GM23338 (cell line): Measurements from ENCODE around the gene BTN1A1. TPM values are rescaled to one million over a fixed set of nuclear protein-coding genes. Genes with fewer than 3 reads are reported as not detected.

Experiments
- ATAC-seq: fragments of 200-7000 bp; cut with Tn5 transposase; 3 replicates; pipeline ENCODE4 v1.9.1; 2020
- DNase-seq: peaks from one replicate; pipeline ENCODE4 v3.0.0-alpha.2; 2015; ENCODE audit warnings: low spot score
- H2AFZ ChIP-seq: fragments of 200-600 bp; sonication (generic); 2 replicates; pipeline ENCODE4 v1.8.0; 2016; ENCODE audit warnings: antibody characterized with exemption, mild to moderate bottlenecking, moderate library complexity
- H3F3A ChIP-seq: fragments of 200-600 bp; sonication (generic); replicated peaks from 2 replicates; pipeline ENCODE4 v1.8.0; 2017; ENCODE audit warnings: antibody characterized with exemption, mixed run types, low read depth
- H3K27ac ChIP-seq: fragments of 200-600 bp; sonication (generic); 2 replicates; pipeline ENCODE4 v1.6.1; 2016; ENCODE audit warnings: low read depth
- H3K27me3 ChIP-seq: fragments of 200-600 bp; sonication (generic); 2 replicates; pipeline ENCODE4 v1.8.0; 2016; ENCODE audit warnings: mild to moderate bottlenecking, mixed run types, moderate library complexity; ENCODE audit not compliant: insufficient read depth
- H3K36me3 ChIP-seq: fragments of 200-600 bp; sonication (generic); 2 replicates; pipeline ENCODE4 v1.8.0; 2016; ENCODE audit warnings: mild to moderate bottlenecking; ENCODE audit not compliant: insufficient read depth
- H3K4me1 ChIP-seq: fragments of 200-600 bp; sonication (generic); 2 replicates; pipeline ENCODE4 v1.8.0; 2016; ENCODE audit warnings: mild to moderate bottlenecking, moderate library complexity; ENCODE audit not compliant: insufficient read depth
- H3K4me2 ChIP-seq: fragments of 200-600 bp; sonication (generic); 2 replicates; pipeline ENCODE4 v1.7.1; 2017; ENCODE audit warnings: mixed run types
- H3K4me3 ChIP-seq: fragments of 200-600 bp; sonication (generic); 2 replicates; pipeline ENCODE4 v1.6.1; 2016; ENCODE audit warnings: mixed run types
- H3K79me2 ChIP-seq: fragments of 200-600 bp; sonication (generic); replicated peaks from 2 replicates; pipeline ENCODE4 v1.8.0; 2017; ENCODE audit warnings: mild to moderate bottlenecking; ENCODE audit not compliant: insufficient read depth
- H3K9me2 ChIP-seq: fragments of 200-600 bp; sonication (generic); 2 replicates; pipeline ENCODE4 v1.8.0; 2017; ENCODE audit not compliant: insufficient read depth
- H4K20me1 ChIP-seq: fragments of 200-600 bp; sonication (generic); replicated peaks from 2 replicates; pipeline ENCODE4 v1.8.0; 2017; ENCODE audit warnings: mild to moderate bottlenecking; ENCODE audit not compliant: insufficient read depth
- H3K27ac Mint-ChIP-seq: 2 replicates; pipeline ENCODE4 v1.8.0; 2020; ENCODE audit warnings: inconsistent platforms, mild to moderate bottlenecking, moderate library complexity, mixed read lengths
- H3K27me3 Mint-ChIP-seq: 3 replicates; pipeline ENCODE4 v1.8.0; 2022; ENCODE audit warnings: low read depth, mild to moderate bottlenecking, moderate library complexity, mixed read lengths, inconsistent platforms; ENCODE audit not compliant: insufficient read depth, poor library complexity
- H3K36me3 Mint-ChIP-seq: 3 replicates; pipeline ENCODE4 v1.8.0; 2021; ENCODE audit warnings: low read depth, mild to moderate bottlenecking, inconsistent platforms, moderate library complexity, mixed read lengths
- H3K4me1 Mint-ChIP-seq: 3 replicates; pipeline ENCODE4 v1.8.0; 2020; ENCODE audit warnings: mild to moderate bottlenecking, inconsistent platforms, mixed read lengths
- H3K4me3 Mint-ChIP-seq: 3 replicates; pipeline ENCODE4 v1.8.0; 2021; ENCODE audit warnings: moderate library complexity, mild to moderate bottlenecking, inconsistent platforms, mixed read lengths
- H3K9me3 Mint-ChIP-seq: 3 replicates; pipeline ENCODE4 v1.8.0; 2020; ENCODE audit warnings: moderate library complexity, mild to moderate bottlenecking, inconsistent platforms, mixed read lengths
- CREB1 ChIP-seq: fragments of 250-450 bp; sonication (Bioruptor Pico); IDR thresholded peaks from 2 replicates; pipeline ENCODE4 v1.5.0; 2020; ENCODE audit warnings: low read depth, mild to moderate bottlenecking, moderate library complexity
- CTCF ChIP-seq, 2 experiments: fragments of 200-600 bp in 1 of 2; sonication (generic) in 1 of 2; conservative IDR thresholded peaks; 2 replicates each; pipeline versions ENCODE4 v1.5.1 to v1.6.1; 2016 to 2017; ENCODE audit warnings: antibody characterized with exemption in 2 of 2, low read depth in 2 of 2, mild to moderate bottlenecking in 2 of 2, moderate library complexity in 1 of 2
- ETS1 ChIP-seq: IDR thresholded peaks from 2 replicates; pipeline ENCODE4 v1.6.1; 2016; ENCODE audit warnings: antibody characterized with exemption
- EZH2 ChIP-seq: fragments of 200-600 bp; sonication (generic); IDR thresholded peaks from one replicate; pipeline ENCODE4 v1.8.0; 2017; ENCODE audit warnings: antibody characterized with exemption, mild to moderate bottlenecking, low read depth; ENCODE audit not compliant: unreplicated experiment
- EZH2phosphoT487 ChIP-seq: fragments of 200-600 bp; sonication (generic); IDR thresholded peaks from one replicate; pipeline ENCODE4 v1.8.1; 2018; ENCODE audit warnings: antibody characterized with exemption; ENCODE audit not compliant: unreplicated experiment
- JUNB ChIP-seq: IDR thresholded peaks from one replicate; pipeline ENCODE4 v1.6.1; 2016; ENCODE audit warnings: antibody characterized with exemption; ENCODE audit not compliant: unreplicated experiment
- POLR2AphosphoS5 ChIP-seq: IDR thresholded peaks from 2 replicates; pipeline ENCODE4 v1.6.1; 2016; ENCODE audit warnings: antibody characterized with exemption, low read depth
- REST ChIP-seq: IDR thresholded peaks from one replicate; pipeline ENCODE4 v1.6.1; 2018; ENCODE audit warnings: antibody characterized with exemption; ENCODE audit not compliant: unreplicated experiment
- STAT1 ChIP-seq: IDR thresholded peaks from one replicate; pipeline ENCODE4 v1.6.1; 2016; ENCODE audit warnings: antibody characterized with exemption; ENCODE audit not compliant: unreplicated experiment
- ZNF114 ChIP-seq: fragments of 250-450 bp; sonication (Bioruptor Pico); IDR thresholded peaks from 2 replicates; pipeline ENCODE4 v1.5.0; 2020; ENCODE audit warnings: mild to moderate bottlenecking, moderate library complexity
- ZNF462 ChIP-seq: fragments of 250-450 bp; sonication (Bioruptor Pico); IDR thresholded peaks from 2 replicates; pipeline ENCODE4 v1.5.0; 2020; ENCODE audit warnings: mild to moderate bottlenecking, moderate library complexity
- polyA plus RNA-seq: library from polyadenylated mRNA; unstranded; fragments of >200 nt; fragmentation: Nextera tagmentation; extraction: Ambion mirVana; gene quantifications from 2 replicates; pipeline ENCODE4 v1.2.1, GENCODE V29; 2016
- total RNA-seq: library from RNA; depleted of rRNA; stranded (reverse); fragments of >200 nt; shearing (Covaris generic); gene quantifications from 2 replicates; pipeline ENCODE4 v1.2.3, GENCODE V29; 2014

Gene BTN1A1
- total and polyA plus RNA-seq, 2 experiments from 2014 or later, result 0.13 to 0.38 TPM

GRCh38 chr6:26471970-26472369 is 28.1 kb upstream of the BTN1A1 start:
- peaks cover 24% of the 10 kb centered on the region for H3K4me1 Mint-ChIP-seq
- DNase-seq (no peak), ATAC-seq (no peak)
- peaks cover 7% of the 10 kb centered on the region for H3K27me3 Mint-ChIP-seq
- H3K36me3 Mint-ChIP-seq, result peaks cover 55% of the 10 kb centered on the region
- Histone ChIP-seq H3K4me2 (no peak overlapping the region), H3K4me3 (no peak overlapping the region), H3K79me2 (no peaks in the 10 kb centered on the region), H3F3A (no peaks in the 10 kb centered on the region), H3K4me1 (peaks cover 25% of the 10 kb centered on the region), H3K27me3 (no peaks in the 10 kb centered on the region), H2AFZ (no peak overlapping the region), H3K9me2 (no peaks in the 10 kb centered on the region), H3K36me3 (no peaks in the 10 kb centered on the region), H3K27ac (no peak overlapping the region), H4K20me1 (no peaks in the 10 kb centered on the region)
- TF ChIP-seq REST, result no peak
- no peak for TF ChIP-seq CREB1 (CRISPR knock-in tag)
- TF ChIP-seq POLR2AphosphoS5, result no peak
- no peak for TF ChIP-seq EZH2
- no peak for TF ChIP-seq CTCF (conservative IDR thresholded peaks at IDR 0.05; ENCODE audit: low read depth in 2 of 2)
- TF ChIP-seq JUNB, result no peak
- TF ChIP-seq EZH2phosphoT487, result no peak
- TF ChIP-seq ZNF462, result no peak
- no peak for TF ChIP-seq ZNF114 (CRISPR knock-in tag)
- TF ChIP-seq ETS1, result no peak
- no peak for TF ChIP-seq STAT1
- no peak overlapping the region for H3K27ac Mint-ChIP-seq
- H3K4me3 Mint-ChIP-seq, result no peak overlapping the region
- peaks cover 21% of the 10 kb centered on the region for H3K9me3 Mint-ChIP-seq
